ENCODE results near the gene CDK7. TPM values are rescaled to one million over a fixed set of nuclear protein-coding genes. Genes with fewer than 3 reads are reported as not detected.
"Not testable (repeated sequence)": the region's sequence is repeated elsewhere in the genome, so short reads cannot be mapped to it uniquely, and the experiment has no call there.

The CDK7 gene
- total and polyA plus RNA-seq, 2 experiments from 2014 or later: 27.8 to 87.5 TPM

DNA sequence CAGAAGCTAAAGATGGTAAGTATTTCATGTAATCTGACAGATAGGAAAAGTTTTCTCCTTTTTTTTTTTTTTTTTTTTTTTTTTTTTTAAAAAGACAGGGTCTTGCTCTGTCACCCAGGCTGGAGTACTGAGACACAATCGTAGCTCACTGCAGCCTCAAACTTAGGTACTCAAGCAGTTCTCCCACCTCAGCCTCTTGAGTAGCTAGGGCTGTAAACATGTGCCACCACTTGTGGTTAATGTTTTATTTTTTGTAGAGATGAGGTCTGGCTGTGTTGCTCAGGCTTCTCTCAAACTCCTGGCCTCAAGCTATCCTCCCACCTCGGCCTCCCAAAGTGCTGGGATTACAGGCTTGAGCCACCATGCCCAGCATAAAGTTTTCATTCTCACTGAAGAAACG lies 17.8 kb downstream of the CDK7 start:
- H3K36me3 ChIP-seq: no peaks in the 10 kb centered on the region
- H3K9me3 ChIP-seq (ENCODE audit: low read depth): no peaks in the 10 kb centered on the region
- no peak overlapping the region for H3K27ac ChIP-seq
- TF ChIP-seq, protein P1, sequence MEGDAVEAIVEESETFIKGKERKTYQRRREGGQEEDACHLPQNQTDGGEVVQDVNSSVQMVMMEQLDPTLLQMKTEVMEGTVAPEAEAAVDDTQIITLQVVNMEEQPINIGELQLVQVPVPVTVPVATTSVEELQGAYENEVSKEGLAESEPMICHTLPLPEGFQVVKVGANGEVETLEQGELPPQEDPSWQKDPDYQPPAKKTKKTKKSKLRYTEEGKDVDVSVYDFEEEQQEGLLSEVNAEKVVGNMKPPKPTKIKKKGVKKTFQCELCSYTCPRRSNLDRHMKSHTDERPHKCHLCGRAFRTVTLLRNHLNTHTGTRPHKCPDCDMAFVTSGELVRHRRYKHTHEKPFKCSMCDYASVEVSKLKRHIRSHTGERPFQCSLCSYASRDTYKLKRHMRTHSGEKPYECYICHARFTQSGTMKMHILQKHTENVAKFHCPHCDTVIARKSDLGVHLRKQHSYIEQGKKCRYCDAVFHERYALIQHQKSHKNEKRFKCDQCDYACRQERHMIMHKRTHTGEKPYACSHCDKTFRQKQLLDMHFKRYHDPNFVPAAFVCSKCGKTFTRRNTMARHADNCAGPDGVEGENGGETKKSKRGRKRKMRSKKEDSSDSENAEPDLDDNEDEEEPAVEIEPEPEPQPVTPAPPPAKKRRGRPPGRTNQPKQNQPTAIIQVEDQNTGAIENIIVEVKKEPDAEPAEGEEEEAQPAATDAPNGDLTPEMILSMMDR (IDR thresholded peaks at IDR 0.05; ENCODE audit: low read depth, low read length): no peak
- no peak overlapping the region for H3K4me3 ChIP-seq
- H3K4me1 ChIP-seq (ENCODE audit: low read depth): no peaks in the 10 kb centered on the region
- DNase-seq (ENCODE audit: low read depth in 1 of 2, low spot score in 1 of 2): no peak
- no peaks in the 10 kb centered on the region for H3K27me3 ChIP-seq

DNA sequence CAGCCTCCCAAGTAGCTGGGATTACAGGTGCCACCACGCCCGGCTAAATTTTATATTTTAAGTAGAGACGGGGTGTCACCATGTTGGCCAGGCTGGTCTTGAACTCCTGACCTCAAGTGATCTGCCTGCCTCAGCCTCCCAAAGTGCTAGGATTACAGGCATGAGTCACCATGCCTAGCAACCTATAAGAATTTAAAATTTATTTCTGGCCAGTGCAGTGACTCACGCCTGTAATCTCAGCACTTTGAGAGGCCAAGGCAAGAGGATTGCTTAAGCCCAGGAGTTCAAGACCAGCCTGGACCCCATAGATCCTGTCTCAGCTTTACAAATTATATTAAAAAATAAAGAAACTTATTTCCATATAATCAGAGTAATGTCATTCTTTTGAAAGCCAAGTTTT lies 21.3 kb downstream of the CDK7 start:
- H3K36me3 ChIP-seq: peaks cover 22% of the 10 kb centered on the region
- H3K27me3 ChIP-seq; H3K27ac ChIP-seq; H3K4me1 ChIP-seq (ENCODE audit: low read depth); H3K9me3 ChIP-seq (ENCODE audit: low read depth); H3K4me3 ChIP-seq: not testable (repeated sequence)
- DNase-seq (ENCODE audit: low read depth in 1 of 2, low spot score in 1 of 2): peak in 1 of 2 donors; percentile 28

DNA sequence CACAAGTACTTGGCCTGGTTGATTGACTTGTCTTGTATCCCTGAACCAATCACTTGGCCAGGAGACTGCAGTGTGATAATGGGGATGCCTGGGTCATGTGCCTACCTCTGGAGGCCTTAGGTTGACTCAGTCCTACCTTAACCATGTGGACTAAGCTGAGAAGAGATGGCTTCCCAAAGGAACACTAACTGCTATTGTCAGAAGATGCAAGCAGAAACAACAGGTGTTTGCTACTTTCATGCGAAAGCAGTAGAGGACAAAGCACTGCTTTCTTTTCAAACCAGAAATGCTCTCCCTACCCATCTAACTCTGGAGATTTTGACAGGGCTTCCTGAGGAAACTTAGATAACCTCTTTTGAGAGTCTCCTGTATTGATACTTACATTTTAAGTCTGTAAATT lies 22.9 kb downstream of the CDK7 start:
- H3K4me1 ChIP-seq (ENCODE audit: low read depth): no peaks in the 10 kb centered on the region
- TF ChIP-seq, protein P1 (IDR thresholded peaks at IDR 0.05; ENCODE audit: low read depth, low read length): no peak
- DNase-seq (ENCODE audit: low read depth in 1 of 2, low spot score in 1 of 2): no peak
- H3K4me3 ChIP-seq: no peak overlapping the region
- peaks cover 25% of the 10 kb centered on the region for H3K36me3 ChIP-seq
- H3K27me3 ChIP-seq: no peaks in the 10 kb centered on the region
- no peaks in the 10 kb centered on the region for H3K9me3 ChIP-seq (ENCODE audit: low read depth)
- H3K27ac ChIP-seq: no peak overlapping the region

DNA sequence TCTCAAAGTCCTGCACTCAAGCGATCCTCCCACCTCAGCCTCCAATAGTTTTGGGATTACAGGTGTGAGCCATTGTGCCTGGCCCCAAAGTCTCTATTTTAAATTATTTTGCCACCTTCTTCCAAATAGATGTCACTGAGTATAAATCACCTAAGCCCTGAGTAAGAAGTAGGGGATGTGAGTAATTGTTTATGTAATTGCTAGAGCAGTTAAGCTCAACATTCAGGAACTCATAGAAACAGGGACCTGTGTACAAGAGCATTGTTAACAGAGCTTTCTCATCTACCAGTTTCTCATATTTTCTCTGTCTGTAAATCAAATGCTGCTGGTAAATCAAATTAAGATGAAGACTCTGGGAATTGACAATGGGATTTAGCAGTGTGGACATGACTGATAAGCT lies 26.3 kb downstream of the CDK7 start:
- no peak for DNase-seq (ENCODE audit: low read depth in 1 of 2, low spot score in 1 of 2)
- Histone ChIP-seq H3K9me3 (ENCODE audit: low read depth) (no peaks in the 10 kb centered on the region), H3K4me1 (ENCODE audit: low read depth) (no peaks in the 10 kb centered on the region), H3K27me3 (no peaks in the 10 kb centered on the region), H3K27ac (no peak overlapping the region), H3K4me3 (no peak overlapping the region), H3K36me3 (peaks cover 25% of the 10 kb centered on the region)
- TF ChIP-seq, protein P1 (IDR thresholded peaks at IDR 0.05; ENCODE audit: low read depth, low read length): no peak

DNA sequence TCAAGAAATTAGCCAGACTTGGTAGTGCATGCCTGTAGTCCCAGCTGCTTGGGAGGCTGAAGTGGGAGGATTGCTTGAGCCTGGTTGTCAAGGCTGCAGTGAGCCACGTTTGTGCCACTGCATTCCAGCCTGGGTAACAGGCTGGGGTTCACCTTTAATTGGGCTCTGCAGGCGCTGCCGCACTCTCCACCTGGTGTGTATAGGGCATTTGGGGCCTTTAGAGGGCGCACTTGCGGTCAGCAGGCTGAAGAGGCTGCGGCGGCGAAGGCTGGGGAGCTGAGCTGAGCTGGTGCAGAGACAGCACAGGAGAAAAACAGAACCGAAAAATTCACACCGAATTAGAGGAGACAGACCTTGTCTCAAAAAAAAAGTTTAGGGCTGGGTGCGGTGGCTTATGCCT lies 31.2 kb downstream of the CDK7 start:
- H3K4me1 ChIP-seq (ENCODE audit: low read depth): no peaks in the 10 kb centered on the region
- H3K4me3 ChIP-seq: no peak overlapping the region
- peak in 1 of 2 donors; percentile 49 for DNase-seq (ENCODE audit: low read depth in 1 of 2, low spot score in 1 of 2)
- H3K27me3 ChIP-seq: no peaks in the 10 kb centered on the region
- H3K36me3 ChIP-seq: peaks cover 15% of the 10 kb centered on the region
- no peak overlapping the region for H3K27ac ChIP-seq
- H3K9me3 ChIP-seq (ENCODE audit: low read depth): no peaks in the 10 kb centered on the region
- TF ChIP-seq, protein P1 (IDR thresholded peaks at IDR 0.05; ENCODE audit: low read depth, low read length): peak; percentile 29

DNA sequence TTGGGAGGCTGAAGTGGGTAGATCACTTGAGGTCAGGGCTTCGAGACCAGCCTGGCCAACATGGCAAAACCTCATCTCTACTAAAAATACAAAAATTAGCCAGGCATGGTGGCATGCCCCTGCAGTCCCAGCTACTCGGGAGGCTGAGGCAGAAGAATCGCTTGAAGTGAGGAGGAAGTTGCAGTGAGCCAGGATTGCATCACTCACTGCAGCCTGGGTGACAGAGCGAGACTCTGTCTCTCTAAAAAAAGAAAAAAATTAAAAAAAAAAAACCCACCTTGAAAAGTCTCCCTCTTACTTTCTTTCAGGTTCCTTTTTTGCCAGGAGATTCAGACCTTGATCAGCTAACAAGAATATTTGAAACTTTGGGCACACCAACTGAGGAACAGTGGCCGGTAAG lies 34.2 kb downstream of the CDK7 start:
- Histone ChIP-seq H3K4me3 (no peak overlapping the region), H3K4me1 (ENCODE audit: low read depth) (no peaks in the 10 kb centered on the region), H3K27ac (no peak overlapping the region), H3K36me3 (peaks cover 23% of the 10 kb centered on the region), H3K27me3 (no peaks in the 10 kb centered on the region), H3K9me3 (ENCODE audit: low read depth) (no peaks in the 10 kb centered on the region)
- TF ChIP-seq, protein P1 (IDR thresholded peaks at IDR 0.05; ENCODE audit: low read depth, low read length): no peak
- DNase-seq (ENCODE audit: low read depth in 1 of 2, low spot score in 1 of 2): no peak

Measured in cardiac muscle cell (in vitro differentiated cells and primary cell).